Keratinocyte (primary cell): ENCODE measurements around the gene DNAH10. TPM values are rescaled to one million over a fixed set of nuclear protein-coding genes. Genes with fewer than 3 reads are reported as not detected.

Source experiments
- DNase-seq: peaks from one replicate; pipeline ENCODE4 v3.0.0-alpha.2; 2011; ENCODE audit warnings: low read depth, missing footprints, low spot score
- FAIRE-seq: peaks from 2 replicates; lab custom pipeline; 2011; peaks lifted over from hg19 to GRCh38; lab: Jason Lieb, UNC
- H2AFZ ChIP-seq: 2 replicates; pipeline ENCODE4 v1.6.0; 2012; ENCODE audit warnings: low read length, control low read depth, inconsistent platforms; ENCODE audit not compliant: control insufficient read depth
- H3K27ac ChIP-seq: 2 replicates; pipeline ENCODE4 v1.5.1; 2011; ENCODE audit warnings: low read length; ENCODE audit not compliant: control insufficient read depth, insufficient read depth
- H3K27me3 ChIP-seq: 3 replicates; pipeline ENCODE4 v1.6.0; 2011; ENCODE audit warnings: low read length; ENCODE audit not compliant: control insufficient read depth, insufficient read depth; ENCODE audit errors: extremely low read depth
- H3K36me3 ChIP-seq, 2 experiments: 2 replicates in 1 of 2; 3 replicates in 1 of 2; pipeline ENCODE4 v1.5.1; 2011; ENCODE audit warnings: low read length in 2 of 2, mild to moderate bottlenecking in 1 of 2; ENCODE audit not compliant: control insufficient read depth in 2 of 2, insufficient read depth in 2 of 2; ENCODE audit errors: extremely low read depth in 1 of 2
- H3K4me1 ChIP-seq: 3 replicates; pipeline ENCODE4 v1.5.1; 2011; ENCODE audit warnings: low read length; ENCODE audit not compliant: control insufficient read depth, insufficient read depth; ENCODE audit errors: extremely low read depth
- H3K4me2 ChIP-seq: 3 replicates; pipeline ENCODE4 v1.6.0; 2011; ENCODE audit warnings: low read depth, low read length; ENCODE audit not compliant: control insufficient read depth, insufficient read depth; ENCODE audit errors: extremely low read depth
- H3K4me3 ChIP-seq, 3 experiments: fragments of 200-600 bp in 1 of 3; sonication (generic) in 1 of 3; 2 replicates in 2 of 3; 3 replicates in 1 of 3; pipeline ENCODE4 v1.5.1; 2011 to 2016; ENCODE audit warnings: low read length in 3 of 3, mild to moderate bottlenecking in 3 of 3, control low read depth in 2 of 3, inconsistent platforms in 1 of 3, low read depth in 1 of 3, mixed read lengths in 1 of 3, mixed run types in 1 of 3, moderate library complexity in 1 of 3; ENCODE audit not compliant: control insufficient read depth in 2 of 3, insufficient read depth in 2 of 3; ENCODE audit errors: extremely low read depth in 1 of 3
- H3K79me2 ChIP-seq: 2 replicates; pipeline ENCODE4 v1.6.0; 2012; ENCODE audit warnings: low read length; ENCODE audit not compliant: control insufficient read depth, insufficient read depth
- H3K9ac ChIP-seq: 3 replicates; pipeline ENCODE4 v1.6.0; 2011; ENCODE audit warnings: low read length; ENCODE audit not compliant: control insufficient read depth, insufficient read depth; ENCODE audit errors: extremely low read depth
- H3K9me1 ChIP-seq: 3 replicates; pipeline ENCODE4 v1.6.0; 2011; ENCODE audit warnings: low read length; ENCODE audit not compliant: control insufficient read depth, insufficient read depth; ENCODE audit errors: extremely low read depth
- H3K9me3 ChIP-seq: 2 replicates; pipeline ENCODE4 v1.5.1; 2012; ENCODE audit warnings: low read depth, low read length; ENCODE audit not compliant: control insufficient read depth
- H4K20me1 ChIP-seq: 3 replicates; pipeline ENCODE4 v1.6.0; 2011; ENCODE audit warnings: low read length; ENCODE audit not compliant: control insufficient read depth, insufficient read depth; ENCODE audit errors: extremely low read depth
- CTCF ChIP-seq, 3 experiments: IDR thresholded peaks in 1 of 3; conservative IDR thresholded peaks in 1 of 3; optimal IDR thresholded peaks in 1 of 3; 2 replicates in 2 of 3; 3 replicates in 1 of 3; pipeline versions ENCODE3 to v1.5.1; 2011; ENCODE audit warnings: low read length in 3 of 3, mild to moderate bottlenecking in 3 of 3, moderate library complexity in 2 of 3, control low read depth in 1 of 3, inconsistent platforms in 1 of 3; ENCODE audit not compliant: insufficient read depth in 2 of 3; ENCODE audit errors: extremely low read depth in 1 of 3
- EZH2 ChIP-seq: IDR thresholded peaks from one replicate; pipeline ENCODE4 v1.6.1; 2012; ENCODE audit warnings: inconsistent platforms, mild to moderate bottlenecking, low read length, moderate library complexity
- dilution Hi-C: fragments of 300-500 bp; cut with MboI; formaldehyde crosslinking; loops from one replicate; pipeline ENCODE4 v1.7.0; 2020; ENCODE audit warnings: low sequenced_read_pairs; ENCODE audit not compliant: extremely low pct_ligation_motif_present
- polyA plus RNA-seq, 5 experiments: library from polyadenylated mRNA; depleted of rRNA in 3 of 5; stranded (reverse) in 3 of 5; stranded (forward) in 1 of 5; unstranded in 1 of 5; fragments of >200 nt; gene quantifications; 1 replicate in 1 of 5; 2 replicates in 3 of 5; 3 replicates in 1 of 5; pipeline versions ENCODE4 v1.2.1 to v1.2.3, GENCODE V29; 2011 to 2012; ENCODE audit warnings: missing spikeins in 2 of 5, low read depth in 1 of 5, low replicate concordance in 1 of 5

The DNAH10 gene
- polyA plus RNA-seq, 1 donor (not counting 4 experiments of a cell fraction or from before 2014, with no cell fraction given), result 0.08 TPM

- Histone ChIP-seq H3K4me3 (no peak overlapping the region), H3K9me1 (no peaks in the 10 kb centered on the region), H3K4me1 (no peaks in the 10 kb centered on the region), H3K9ac (no peak overlapping the region), H2AFZ (no peak overlapping the region), H3K9me3 (no peaks in the 10 kb centered on the region), H3K36me3 (peaks cover 0 to 16% of the 10 kb centered on the region in 2 experiments), H3K27me3 (no peaks in the 10 kb centered on the region), H3K79me2 (no peaks in the 10 kb centered on the region), H4K20me1 (no peaks in the 10 kb centered on the region), H3K4me2 (no peak overlapping the region), H3K27ac (no peak overlapping the region)
- no peak for TF ChIP-seq EZH2
- no peak for TF ChIP-seq CTCF (optimal IDR thresholded peaks at IDR 0.05 in 1 of 3, IDR thresholded peaks at IDR 0.05 in 1 of 3, conservative IDR thresholded peaks at IDR 0.05 in 1 of 3; ENCODE audit: extremely low read depth in 1 of 3, insufficient read depth in 2 of 3, low read length in 3 of 3)
- FAIRE-seq (no peak), DNase-seq (no peak)
- dilution Hi-C loops, result no loop called here
Measured at GRCh38 chr12:123942238-123942653, 180.1 kb downstream of the DNAH10 start.

GRCh38 chr12:123942911-123943648 lies 181.0 kb downstream of the DNAH10 start:
- H3K79me2 ChIP-seq, result no peaks in the 10 kb centered on the region
- H3K4me3 ChIP-seq, result no peak overlapping the region
- H3K36me3 ChIP-seq, result peaks cover 0 to 14% of the 10 kb centered on the region in 2 experiments
- no peak overlapping the region for H3K9ac ChIP-seq
- no peak overlapping the region for H2AFZ ChIP-seq
- H3K9me1 ChIP-seq, result no peaks in the 10 kb centered on the region
- no peaks in the 10 kb centered on the region for H3K9me3 ChIP-seq
- H3K27me3 ChIP-seq, result no peaks in the 10 kb centered on the region
- dilution Hi-C loops, result no loop called here
- no peak overlapping the region for H3K4me2 ChIP-seq
- DNase-seq (no peak), FAIRE-seq (no peak)
- no peaks in the 10 kb centered on the region for H3K4me1 ChIP-seq
- no peaks in the 10 kb centered on the region for H4K20me1 ChIP-seq
- TF ChIP-seq CTCF (optimal IDR thresholded peaks at IDR 0.05 in 1 of 3, IDR thresholded peaks at IDR 0.05 in 1 of 3, conservative IDR thresholded peaks at IDR 0.05 in 1 of 3; ENCODE audit: extremely low read depth in 1 of 3, insufficient read depth in 2 of 3, low read length in 3 of 3) (no peak), EZH2 (no peak)
- H3K27ac ChIP-seq, result no peak overlapping the region
